Measurements from ENCODE around the gene SEMA3A.

- no peak for TF ChIP-seq ARNTL (CRISPR knock-in tag; IDR thresholded peaks at IDR 0.05; ENCODE audit: borderline replicate concordance, low read depth)
- no peak for TF ChIP-seq PPARA (CRISPR knock-in tag; IDR thresholded peaks at IDR 0.05; ENCODE audit: borderline replicate concordance)
These were observed 211.0 kb downstream of the SEMA3A start for GRCh38 chr7:83983606-83984005.
